GM12878 (cell line): ENCODE data around the gene TDRKH. TPM values are rescaled to one million over a fixed set of nuclear protein-coding genes. Genes with fewer than 3 reads are reported as not detected.

Experiments used
- ATAC-seq: fragments of 200-7000 bp; cut with Tn5 transposase; 3 replicates; pipeline ENCODE4 v1.9.1; 2020; ENCODE audit warnings: mild to moderate bottlenecking, moderate library complexity
- BruUV-seq: library from RNA; stranded (reverse); fragments of 400-500 nt; replicated peaks from 2 replicates; lab custom pipeline; 2021; lab: Mats Ljungman, UMichigan
- CTCF ChIA-PET: fragments of 300-600 bp; sonication (Branson Sonifier 250); formaldehyde crosslinking; extraction: SDS; loops from one replicate; lab custom pipeline; 2021; ENCODE audit warnings: inconsistent platforms; lab: Yijun Ruan, JAX
- POLR2A ChIA-PET: fragments of 350-600 bp; formaldehyde crosslinking; extraction: SDS; loops from one replicate; lab custom pipeline; 2021; ENCODE audit warnings: inconsistent platforms; lab: Charles Lee
- RAD21 ChIA-PET: fragments of 300-600 bp; sonication (Branson Sonifier 250); formaldehyde crosslinking; loops from one replicate; lab custom pipeline; 2023; ENCODE audit warnings: antibody characterized with exemption; ENCODE audit not compliant: unreplicated experiment; lab: Charles Lee
- SMC1A ChIA-PET: fragments of 300-600 bp; sonication (Branson Sonifier 250); formaldehyde crosslinking; loops from one replicate; lab custom pipeline; 2023; ENCODE audit not compliant: unreplicated experiment, uncharacterized antibody; lab: Charles Lee
- DNase-seq: peaks from one replicate; pipeline ENCODE4 v3.0.0-alpha.2; 2011; ENCODE audit warnings: low read depth, low spot score
- FAIRE-seq: peaks from 3 replicates; lab custom pipeline; 2011; peaks lifted over from hg19 to GRCh38; lab: Jason Lieb, UNC
- H2AFZ ChIP-seq: 2 replicates; pipeline ENCODE4 v1.6.0; 2011; ENCODE audit warnings: low read depth, low read length, control low read depth; ENCODE audit not compliant: control insufficient read depth
- H3K27ac ChIP-seq: 2 replicates; pipeline ENCODE4 v1.5.1; 2011; ENCODE audit warnings: control low read depth; ENCODE audit not compliant: control insufficient read depth, insufficient read depth
- H3K27me3 ChIP-seq, 2 experiments: replicated peaks in 1 of 2; 2 replicates each; pipeline versions ENCODE4 v1.6.0 to v1.6.1; 2011; ENCODE audit warnings: low read length in 1 of 2; ENCODE audit not compliant: control insufficient read depth in 2 of 2, insufficient read depth in 2 of 2
- H3K36me3 ChIP-seq, 2 experiments: 2 replicates each; pipeline ENCODE4 v1.5.1; 2011; ENCODE audit warnings: low read length in 1 of 2; ENCODE audit not compliant: control insufficient read depth in 2 of 2, insufficient read depth in 2 of 2
- H3K4me1 ChIP-seq: 2 replicates; pipeline ENCODE4 v1.6.1; 2011; ENCODE audit warnings: mild to moderate bottlenecking, low read length, moderate library complexity, mixed read lengths; ENCODE audit not compliant: control insufficient read depth, insufficient read depth
- H3K4me2 ChIP-seq: 2 replicates; pipeline ENCODE4 v1.6.0; 2011; ENCODE audit warnings: control low read depth; ENCODE audit not compliant: control insufficient read depth, insufficient read depth
- H3K4me3 ChIP-seq: fragments of 200-600 bp; sonication (generic); 2 replicates; pipeline ENCODE4 v1.5.1; 2016
- H3K79me2 ChIP-seq: 2 replicates; pipeline ENCODE4 v1.6.0; 2011; ENCODE audit warnings: low read length; ENCODE audit not compliant: control insufficient read depth, insufficient read depth
- H3K9ac ChIP-seq: 2 replicates; pipeline ENCODE4 v1.8.0; 2011; ENCODE audit warnings: low read length, control low read depth, mixed read lengths; ENCODE audit not compliant: control insufficient read depth, insufficient read depth
- H3K9me3 ChIP-seq: replicated peaks from 3 replicates; pipeline ENCODE4 v1.5.1; 2011; ENCODE audit warnings: mild to moderate bottlenecking, low read length; ENCODE audit not compliant: control insufficient read depth, insufficient read depth
- H4K20me1 ChIP-seq: 2 replicates; pipeline ENCODE4 v1.6.0; 2011; ENCODE audit not compliant: control insufficient read depth, insufficient read depth
- CREM ChIP-seq: IDR thresholded peaks from 2 replicates; pipeline ENCODE4 v1.6.1; 2014; ENCODE audit warnings: antibody characterized with exemption, low read depth
- IRF5 ChIP-seq: fragments of 450-650 bp; IDR thresholded peaks from 2 replicates; pipeline ENCODE4 v1.6.1; 2017; ENCODE audit warnings: borderline replicate concordance
- KDM1A ChIP-seq: fragments of 200-600 bp; sonication (generic); IDR thresholded peaks from 2 replicates; pipeline ENCODE4 v1.6.1; 2016; ENCODE audit warnings: borderline replicate concordance
- WGBS: methylation state at CpG from one replicate; pipeline ENCODE4 v1.1.6; 2016; ENCODE audit warnings: low lambda C conversion rate; ENCODE audit not compliant: insufficient replicate concordance, insufficient coverage; ENCODE audit errors: missing lambda C conversion rate; 5-methylcytosine and 5-hydroxymethylcytosine counted together
- in situ Hi-C: fragments of 300-500 bp; cut with MboI; formaldehyde crosslinking; loops from 9 replicates; pipeline ENCODE4 v1.14.3; 2018; ENCODE audit warnings: mixed read lengths
- intact Hi-C: fragments of 100-400 bp; cut with micrococcal nuclease; formaldehyde crosslinking; loops from one replicate; pipeline ENCODE4 v1.14.2; 2022; ENCODE audit not compliant: unreplicated experiment
- polyA plus RNA-seq, 11 experiments: library from polyadenylated mRNA; depleted of rRNA in 4 of 11; unstranded in 6 of 11; stranded (reverse) in 5 of 11; fragments of >200 nt; fragmentation: Nextera tagmentation in 4 of 11; fragmentation: Illumina TruSeq in 1 of 11; extraction: Ambion mirVana in 4 of 11; extraction: Trizol in 1 of 11; gene quantifications; 1 replicate in 1 of 11; 2 replicates in 10 of 11; pipeline versions ENCODE4 v1.2.1 to v1.2.3, GENCODE V29; 2011 to 2016; ENCODE audit warnings: inconsistent platforms in 2 of 11, missing spikeins in 2 of 11, low read depth in 1 of 11
- total RNA-seq, 4 experiments: library from RNA; depleted of rRNA in 3 of 4; stranded (reverse); fragments of >200 nt in 3 of 4; fragmentation: Illumina TruSeq in 1 of 4; extraction: Trizol in 1 of 4; gene quantifications; 2 replicates each; pipeline versions ENCODE4 v1.2.1 to v1.2.3, GENCODE V29; 2013 to 2021
- TF ChIP-seq, protein P1 (sequence below): fragments of 450-650 bp; IDR thresholded peaks from 2 replicates; pipeline ENCODE4 v1.6.1; 2016; ENCODE audit warnings: mild to moderate bottlenecking
- TF ChIP-seq, protein P2 (sequence below): IDR thresholded peaks from 2 replicates; pipeline ENCODE4 v1.6.1; 2012; ENCODE audit warnings: improper control_type of control experiment, low read depth, low read length; ENCODE audit not compliant: insufficient replicate concordance

The TDRKH gene
- total and polyA plus RNA-seq, 10 of the 15 experiments (the other 5 are each of a cell fraction or from before 2014, with no cell fraction given), result 1.3 to 8.4 (median 2.9) TPM

GRCh38 chr1:151825751-151826660 lies 35.7 kb upstream of the TDRKH start:
- H3K4me1 ChIP-seq, result peaks cover 10% of the 10 kb centered on the region
- no peaks in the 10 kb centered on the region for H3K9me3 ChIP-seq
- no peak for FAIRE-seq
- intact Hi-C loops, result loop anchor here (2.0 kb wide), 1 partner anchor 27 kb away; the partner anchor contains the start of gene THEM5
- H3K79me2 ChIP-seq, result no peaks in the 10 kb centered on the region
- RAD21 ChIA-PET, result no interaction called here
- no peak overlapping the region for H3K27ac ChIP-seq
- CTCF ChIA-PET, result interaction anchor here (1.6 kb wide), 1 partner anchor 10 kb away, joined by 3 read pairs; no protein-coding TSS in a partner anchor
- H3K4me3 ChIP-seq, result no peak overlapping the region
- no peak for ATAC-seq
- no peak overlapping the region for H2AFZ ChIP-seq
- WGBS, result 45% methylated on average over 20 of the region's 21 CpGs
- no peak overlapping the region for H3K4me2 ChIP-seq
- no peaks in the 10 kb centered on the region for H3K27me3 ChIP-seq
- no peak for TF ChIP-seq KDM1A
- TF ChIP-seq, protein P1, sequence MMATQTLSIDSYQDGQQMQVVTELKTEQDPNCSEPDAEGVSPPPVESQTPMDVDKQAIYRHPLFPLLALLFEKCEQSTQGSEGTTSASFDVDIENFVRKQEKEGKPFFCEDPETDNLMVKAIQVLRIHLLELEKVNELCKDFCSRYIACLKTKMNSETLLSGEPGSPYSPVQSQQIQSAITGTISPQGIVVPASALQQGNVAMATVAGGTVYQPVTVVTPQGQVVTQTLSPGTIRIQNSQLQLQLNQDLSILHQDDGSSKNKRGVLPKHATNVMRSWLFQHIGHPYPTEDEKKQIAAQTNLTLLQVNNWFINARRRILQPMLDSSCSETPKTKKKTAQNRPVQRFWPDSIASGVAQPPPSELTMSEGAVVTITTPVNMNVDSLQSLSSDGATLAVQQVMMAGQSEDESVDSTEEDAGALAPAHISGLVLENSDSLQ, result peak; percentile 37
- BruUV-seq, result no TSS peak
- SMC1A ChIA-PET, result no interaction called here
- no peaks in the 10 kb centered on the region for H4K20me1 ChIP-seq
- in situ Hi-C loops, result no loop called here
- DNase-seq, result no peak
- no peak overlapping the region for H3K9ac ChIP-seq
- H3K36me3 ChIP-seq, result no peaks in the 10 kb centered on the region
- POLR2A ChIA-PET, result no interaction called here

- 66% methylated on average over 9 of the region's 9 CpGs for WGBS
- TF ChIP-seq CREM, result no peak
- TF ChIP-seq, protein P2, sequence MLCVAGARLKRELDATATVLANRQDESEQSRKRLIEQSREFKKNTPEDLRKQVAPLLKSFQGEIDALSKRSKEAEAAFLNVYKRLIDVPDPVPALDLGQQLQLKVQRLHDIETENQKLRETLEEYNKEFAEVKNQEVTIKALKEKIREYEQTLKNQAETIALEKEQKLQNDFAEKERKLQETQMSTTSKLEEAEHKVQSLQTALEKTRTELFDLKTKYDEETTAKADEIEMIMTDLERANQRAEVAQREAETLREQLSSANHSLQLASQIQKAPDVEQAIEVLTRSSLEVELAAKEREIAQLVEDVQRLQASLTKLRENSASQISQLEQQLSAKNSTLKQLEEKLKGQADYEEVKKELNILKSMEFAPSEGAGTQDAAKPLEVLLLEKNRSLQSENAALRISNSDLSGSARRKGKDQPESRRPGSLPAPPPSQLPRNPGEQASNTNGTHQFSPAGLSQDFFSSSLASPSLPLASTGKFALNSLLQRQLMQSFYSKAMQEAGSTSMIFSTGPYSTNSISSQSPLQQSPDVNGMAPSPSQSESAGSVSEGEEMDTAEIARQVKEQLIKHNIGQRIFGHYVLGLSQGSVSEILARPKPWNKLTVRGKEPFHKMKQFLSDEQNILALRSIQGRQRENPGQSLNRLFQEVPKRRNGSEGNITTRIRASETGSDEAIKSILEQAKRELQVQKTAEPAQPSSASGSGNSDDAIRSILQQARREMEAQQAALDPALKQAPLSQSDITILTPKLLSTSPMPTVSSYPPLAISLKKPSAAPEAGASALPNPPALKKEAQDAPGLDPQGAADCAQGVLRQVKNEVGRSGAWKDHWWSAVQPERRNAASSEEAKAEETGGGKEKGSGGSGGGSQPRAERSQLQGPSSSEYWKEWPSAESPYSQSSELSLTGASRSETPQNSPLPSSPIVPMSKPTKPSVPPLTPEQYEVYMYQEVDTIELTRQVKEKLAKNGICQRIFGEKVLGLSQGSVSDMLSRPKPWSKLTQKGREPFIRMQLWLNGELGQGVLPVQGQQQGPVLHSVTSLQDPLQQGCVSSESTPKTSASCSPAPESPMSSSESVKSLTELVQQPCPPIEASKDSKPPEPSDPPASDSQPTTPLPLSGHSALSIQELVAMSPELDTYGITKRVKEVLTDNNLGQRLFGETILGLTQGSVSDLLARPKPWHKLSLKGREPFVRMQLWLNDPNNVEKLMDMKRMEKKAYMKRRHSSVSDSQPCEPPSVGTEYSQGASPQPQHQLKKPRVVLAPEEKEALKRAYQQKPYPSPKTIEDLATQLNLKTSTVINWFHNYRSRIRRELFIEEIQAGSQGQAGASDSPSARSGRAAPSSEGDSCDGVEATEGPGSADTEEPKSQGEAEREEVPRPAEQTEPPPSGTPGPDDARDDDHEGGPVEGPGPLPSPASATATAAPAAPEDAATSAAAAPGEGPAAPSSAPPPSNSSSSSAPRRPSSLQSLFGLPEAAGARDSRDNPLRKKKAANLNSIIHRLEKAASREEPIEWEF, result no peak
- no peak for TF ChIP-seq IRF5
Observed at GRCh38 chr1:151825204-151825603, 34.9 kb upstream of the TDRKH start.

More at GRCh38 chr1:151825204-151825603, 34.9 kb upstream of the TDRKH start:
- Histone ChIP-seq H2AFZ (no peak overlapping the region), H3K4me1 (peaks cover 10% of the 10 kb centered on the region), H3K4me2 (no peak overlapping the region), H3K36me3 (no peaks in the 10 kb centered on the region), H3K9me3 (no peaks in the 10 kb centered on the region), H3K4me3 (no peak overlapping the region), H4K20me1 (no peaks in the 10 kb centered on the region), H3K27me3 (no peaks in the 10 kb centered on the region), H3K9ac (no peak overlapping the region), H3K79me2 (no peaks in the 10 kb centered on the region), H3K27ac (no peak overlapping the region)
- ChIA-PET CTCF (no interaction called here), SMC1A (no interaction called here), POLR2A (no interaction called here), RAD21 (no interaction called here)
- in situ Hi-C loops, result no loop called here
- no TSS peak for BruUV-seq
- intact Hi-C loops, result loop anchor here (2.0 kb wide), 1 partner anchor 28 kb away; the partner anchor contains the start of gene THEM5
- FAIRE-seq (no peak), ATAC-seq (no peak), DNase-seq (no peak)
